Measurements from ENCODE around the gene UNKL.
A peak's percentile ranks its signal among the peaks of the same experiment; 100 is the strongest.
"Not testable (repeated sequence)": the region's sequence is repeated elsewhere in the genome, so short reads cannot be mapped to it uniquely, and the experiment has no call there.

The UNKL gene

GRCh38 chr16:1328136-1328535 is 86.4 kb downstream of the UNKL start:
- DNase-seq, result not testable (repeated sequence)

GRCh38 chr16:1327619-1327947 is 86.9 kb downstream of the UNKL start:
- peak in 3 of 51 donors; percentile 24 to 30 (median 24) for DNase-seq

DNA sequence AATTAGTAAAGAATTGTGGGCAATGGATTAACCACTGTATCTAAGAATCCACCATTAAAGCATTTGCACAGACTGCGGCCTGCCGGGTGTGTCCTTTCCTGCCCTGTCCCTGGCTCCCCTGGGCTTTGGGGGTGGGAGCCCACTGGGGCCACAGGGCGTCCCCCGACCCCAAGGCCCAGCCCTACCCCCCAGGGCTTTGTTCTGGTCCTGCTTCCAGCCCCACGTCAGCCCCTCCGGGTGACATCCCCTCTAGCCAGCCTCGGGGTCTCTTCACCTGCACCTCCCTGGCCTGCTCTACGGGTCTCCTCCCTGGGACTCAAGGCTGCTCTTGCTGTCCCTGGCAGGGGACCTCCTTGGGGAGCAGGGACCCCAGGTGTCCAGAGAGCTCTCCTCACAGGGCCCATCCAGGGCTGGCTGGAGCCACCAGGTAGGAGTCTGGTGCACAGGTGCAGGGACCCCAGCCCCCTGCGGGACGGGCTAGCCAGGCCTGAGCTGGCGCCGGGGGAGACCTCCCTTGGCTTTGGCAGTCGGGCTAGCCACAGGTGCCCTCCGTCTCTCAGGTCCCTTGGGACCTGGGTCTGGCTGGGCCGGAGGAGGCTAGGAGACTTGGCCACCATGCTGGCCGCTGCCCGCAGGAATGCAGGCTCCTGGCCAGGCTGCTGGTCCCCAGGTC is 87.4 kb downstream of the UNKL start:
- DNase-seq, result no peak

DNA sequence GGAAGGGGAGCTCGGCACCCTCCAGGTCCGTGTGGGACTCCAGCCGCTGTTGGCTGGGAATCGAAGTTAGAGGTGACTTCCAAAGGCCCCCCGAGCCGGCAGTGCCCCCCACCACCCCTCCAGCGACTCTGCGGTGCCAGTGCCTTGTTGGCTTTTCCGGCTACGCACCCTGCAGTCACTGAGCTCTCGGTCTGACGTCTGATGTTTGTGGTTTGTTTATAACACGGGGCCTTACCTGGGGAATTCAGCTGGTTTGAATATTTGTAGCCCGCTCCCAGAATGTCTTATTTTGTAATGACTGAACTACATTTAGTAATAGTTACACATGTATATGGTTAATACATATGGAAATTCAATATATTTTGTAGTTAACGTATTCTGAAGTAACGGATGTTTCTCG is 88.1 kb downstream of the UNKL start:
- no peak for DNase-seq

- DNase-seq, result no peak
Measured at GRCh38 chr16:1325673-1326371, 88.7 kb downstream of the UNKL start.

- DNase-seq, result no peak
Measured at GRCh38 chr16:1325261-1325660, 89.2 kb downstream of the UNKL start.

DNA sequence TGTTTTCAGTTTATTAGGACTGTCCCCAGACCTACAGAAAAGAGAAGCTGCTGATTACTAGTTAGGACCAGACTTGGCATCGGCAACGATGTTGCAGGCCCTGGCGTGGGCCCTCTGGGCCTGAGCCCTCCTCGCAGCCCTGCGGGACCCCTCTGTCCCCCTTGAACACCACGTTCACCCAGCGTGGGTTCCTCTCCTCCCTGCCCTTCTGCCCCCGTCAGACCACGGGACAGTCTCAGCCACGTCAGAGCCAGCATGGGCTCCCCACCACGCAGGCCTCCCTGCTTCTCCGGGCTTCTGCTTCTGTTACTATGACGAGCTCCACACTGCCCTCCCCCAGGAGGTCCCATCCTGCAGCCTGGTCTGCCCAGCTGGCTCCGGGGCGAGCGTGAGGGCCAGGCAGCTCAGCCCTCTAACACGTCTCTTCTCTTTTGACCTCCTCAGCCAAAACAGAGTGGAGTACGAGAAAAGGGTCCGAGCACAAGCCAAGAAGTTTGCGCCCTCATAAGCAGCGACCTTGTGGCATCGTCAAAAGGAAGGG is 90.1 kb downstream of the UNKL start:
- no peak for DNase-seq

GRCh38 chr16:1323296-1324239 is 90.9 kb downstream of the UNKL start:
- DNase-seq, result peak in 30 of 51 donors; percentile 15 to 65 (median 36)

GRCh38 chr16:1322407-1322806 is 92.1 kb downstream of the UNKL start:
- no peak for DNase-seq

- no peak for DNase-seq
Measured at GRCh38 chr16:1320658-1321240, 93.8 kb downstream of the UNKL start.

GRCh38 chr16:1320097-1320496 is 94.4 kb downstream of the UNKL start:
- DNase-seq, result no peak

DNA sequence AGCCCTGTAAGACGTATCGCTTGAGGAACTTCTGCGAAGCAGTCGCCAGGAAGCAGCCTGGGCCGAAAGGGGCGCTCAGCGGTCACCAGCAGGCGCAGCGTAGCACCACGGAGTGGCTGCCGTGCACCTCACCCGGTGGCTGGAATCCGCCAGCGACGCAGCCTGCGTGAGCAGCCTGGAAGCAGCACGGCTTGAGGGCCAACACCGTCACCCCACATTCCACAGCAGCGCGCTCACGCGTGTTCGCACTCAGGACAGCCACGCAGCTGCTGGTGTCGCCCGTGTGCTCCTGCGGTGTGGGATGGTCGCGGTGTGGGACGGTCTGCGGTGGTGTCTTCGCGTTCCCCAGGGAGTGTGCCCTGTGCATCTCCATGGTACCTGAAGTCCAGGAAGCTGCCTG is 95.5 kb downstream of the UNKL start:
- no peak for DNase-seq

- no peak for DNase-seq
Measured at GRCh38 chr16:1318268-1318545, 96.3 kb downstream of the UNKL start.

- DNase-seq, result no peak
Measured at GRCh38 chr16:1317479-1318267, 96.8 kb downstream of the UNKL start.

DNA sequence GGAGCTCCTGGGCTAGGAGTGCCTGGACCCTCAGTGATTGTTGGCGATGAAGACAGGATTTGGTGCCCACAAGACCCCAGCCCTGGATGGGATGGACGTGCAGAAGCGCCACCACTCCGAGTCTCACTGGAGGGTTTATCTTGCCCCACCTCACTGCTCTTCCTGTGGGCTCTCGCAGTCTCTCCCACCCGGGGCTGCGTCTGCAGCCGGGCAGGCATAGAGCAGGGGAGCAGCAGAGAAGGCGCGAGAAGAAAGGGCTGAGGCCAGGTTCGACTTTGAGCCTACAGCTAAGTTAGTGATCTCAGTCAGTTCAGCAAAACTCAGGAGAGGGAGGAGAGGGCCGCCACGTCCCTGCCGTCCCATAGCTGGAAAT is 98.5 kb downstream of the UNKL start:
- no peak for DNase-seq

DNA sequence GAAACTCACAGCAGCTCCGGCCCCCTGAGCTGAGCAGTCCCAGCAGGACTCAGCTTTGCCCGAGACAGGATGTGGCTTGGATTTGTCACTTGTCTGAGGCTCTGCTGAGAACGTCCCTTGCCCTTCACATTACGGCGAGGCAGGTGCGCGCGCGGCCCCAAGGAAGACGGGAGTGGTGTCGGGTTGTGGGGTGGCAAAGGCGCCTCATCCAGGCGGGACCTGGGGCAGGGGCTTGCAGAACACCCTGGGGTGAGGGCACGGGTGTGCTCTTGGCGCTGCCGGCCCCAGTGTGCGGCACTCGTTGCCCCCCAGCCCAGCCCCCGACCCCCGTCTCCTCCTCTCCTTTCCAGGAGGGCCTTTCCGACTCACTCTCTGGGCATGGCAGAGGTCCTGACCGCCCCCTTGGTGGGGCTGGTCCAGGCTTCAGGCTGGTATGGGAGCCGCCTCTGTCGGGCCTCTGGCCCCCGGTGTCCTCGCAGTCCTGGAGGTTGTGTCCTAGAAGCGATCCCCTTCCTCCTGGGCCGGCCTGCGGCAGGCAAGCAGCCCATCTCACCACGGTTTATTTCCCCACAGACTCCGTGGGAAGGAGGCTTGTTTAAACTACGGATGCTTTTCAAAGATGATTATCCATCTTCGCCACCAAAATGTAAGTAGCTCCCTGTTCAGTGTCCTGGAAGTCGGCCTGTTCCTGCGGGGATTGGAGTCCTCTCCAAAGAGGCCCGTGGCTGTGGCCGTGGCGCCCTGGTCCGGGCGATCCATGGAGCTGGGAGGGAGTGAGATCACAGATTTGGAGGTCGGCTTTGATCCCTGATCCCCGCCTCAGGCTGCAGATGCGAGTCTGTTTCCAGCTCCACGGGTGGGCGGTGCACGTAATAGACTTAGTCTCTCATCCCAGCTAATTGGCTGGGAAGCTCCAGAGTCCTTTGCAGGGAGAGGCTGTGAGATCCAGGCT is 99.1 kb downstream of the UNKL start:
- DNase-seq, result no peak

- DNase-seq, result no peak
Measured at GRCh38 chr16:1314399-1315068, 100.0 kb downstream of the UNKL start.

GRCh38 chr16:1313721-1314369 is 100.7 kb downstream of the UNKL start:
- no peak for DNase-seq
